D341Med (cell line): ENCODE measurements around the gene NBDY.
"Not testable (repeated sequence)": the region's sequence is repeated elsewhere in the genome, so short reads cannot be mapped to it uniquely, and the experiment has no call there.

Experiments
- DNase-seq: peaks from one replicate; pipeline ENCODE4 v3.0.0; 2012; ENCODE audit warnings: low spot score

Gene NBDY

GRCh38 chrX:56802921-56803849, 74.1 kb downstream of the NBDY start:
- peak; percentile 1 for DNase-seq

GRCh38 chrX:56803850-56804681, 75.0 kb downstream of the NBDY start:
- DNase-seq, result peak; percentile 1

GRCh38 chrX:56804867-56805266, 75.8 kb downstream of the NBDY start:
- peak; percentile 0 for DNase-seq

- no peak for DNase-seq
Observed at GRCh38 chrX:56805399-56805798, 76.4 kb downstream of the NBDY start.

GRCh38 chrX:56806176-56806575, 77.1 kb downstream of the NBDY start:
- not testable (repeated sequence) for DNase-seq

GRCh38 chrX:56811599-56811998, 82.6 kb downstream of the NBDY start:
- DNase-seq, result no peak

GRCh38 chrX:56812515-56813105, 83.6 kb downstream of the NBDY start:
- DNase-seq, result no peak

- peak; percentile 1 for DNase-seq
Observed at GRCh38 chrX:56813318-56813837, 84.3 kb downstream of the NBDY start.

- DNase-seq, result no peak
Observed at GRCh38 chrX:56817179-56817578, 88.1 kb downstream of the NBDY start.

GRCh38 chrX:56826020-56826419, 97.0 kb downstream of the NBDY start:
- DNase-seq, result no peak

- no peak for DNase-seq
Observed at GRCh38 chrX:56833626-56834025, 104.6 kb downstream of the NBDY start.

GRCh38 chrX:56853436-56853835, 124.4 kb downstream of the NBDY start:
- DNase-seq, result no peak

- DNase-seq, result no peak
Observed at GRCh38 chrX:56857042-56857441, 128.0 kb downstream of the NBDY start.

GRCh38 chrX:56860888-56861287, 131.8 kb downstream of the NBDY start:
- no peak for DNase-seq
